Measurements from ENCODE around the gene FAAP20.

Gene FAAP20

GRCh38 chr1:2192031-2192995 is 2.3 kb downstream of the FAAP20 start:
- TF ChIP-seq CTCF (IDR thresholded peaks at IDR 0.05), result no peak

GRCh38 chr1:2190491-2190976 is 4.0 kb downstream of the FAAP20 start:
- no peak for TF ChIP-seq CTCF (IDR thresholded peaks at IDR 0.05)

DNA sequence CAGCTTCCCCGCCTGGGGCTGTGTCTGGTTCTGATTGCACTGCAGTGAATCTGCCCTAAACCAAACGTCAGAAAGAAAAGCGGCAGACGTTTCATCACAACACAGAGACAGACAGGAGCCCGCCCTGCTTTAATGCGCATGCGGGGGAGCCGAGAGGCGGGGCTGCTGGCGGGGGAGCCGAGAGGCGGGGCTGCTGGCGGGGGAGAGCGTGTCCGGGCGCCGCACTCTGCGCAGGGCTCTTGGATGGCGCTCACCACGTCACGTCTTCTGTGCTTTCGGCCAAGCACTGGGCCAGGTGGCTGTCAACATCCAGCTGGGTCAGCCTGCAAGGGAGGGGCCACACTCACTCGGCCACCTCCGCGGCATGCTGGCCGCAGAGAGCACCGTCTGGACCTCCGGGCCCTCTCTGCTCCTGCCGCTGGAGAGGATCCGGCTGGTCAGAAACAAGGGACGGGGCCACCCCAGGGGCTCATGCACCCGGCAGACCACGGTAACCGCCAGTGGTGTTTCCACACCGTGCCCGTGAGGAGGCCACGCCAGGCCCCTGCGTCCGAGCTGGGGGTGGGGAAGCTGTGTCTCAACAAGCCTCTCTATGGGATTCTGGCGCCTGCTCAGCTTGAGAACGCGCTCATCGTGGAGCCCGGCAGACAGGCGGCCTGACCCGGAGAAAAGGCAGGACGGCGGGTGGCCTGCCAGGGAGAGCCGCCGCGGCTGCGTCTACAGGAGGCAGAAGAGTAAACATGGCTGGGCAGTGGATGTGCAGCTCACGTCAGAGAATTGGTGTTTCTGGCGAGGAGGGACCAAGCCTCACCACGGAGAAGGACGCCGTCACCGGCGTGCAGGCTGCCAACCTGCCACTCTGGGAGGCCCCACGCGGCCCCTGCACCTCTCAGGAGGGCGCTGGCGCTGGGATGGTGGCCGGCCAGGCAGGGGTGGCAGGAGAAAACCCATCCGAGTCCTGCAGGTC is 4.8 kb downstream of the FAAP20 start:
- no peak for TF ChIP-seq CTCF (IDR thresholded peaks at IDR 0.05)

- no peak for TF ChIP-seq CTCF (IDR thresholded peaks at IDR 0.05)
Observed at GRCh38 chr1:2188336-2188735, 6.2 kb downstream of the FAAP20 start.

DNA sequence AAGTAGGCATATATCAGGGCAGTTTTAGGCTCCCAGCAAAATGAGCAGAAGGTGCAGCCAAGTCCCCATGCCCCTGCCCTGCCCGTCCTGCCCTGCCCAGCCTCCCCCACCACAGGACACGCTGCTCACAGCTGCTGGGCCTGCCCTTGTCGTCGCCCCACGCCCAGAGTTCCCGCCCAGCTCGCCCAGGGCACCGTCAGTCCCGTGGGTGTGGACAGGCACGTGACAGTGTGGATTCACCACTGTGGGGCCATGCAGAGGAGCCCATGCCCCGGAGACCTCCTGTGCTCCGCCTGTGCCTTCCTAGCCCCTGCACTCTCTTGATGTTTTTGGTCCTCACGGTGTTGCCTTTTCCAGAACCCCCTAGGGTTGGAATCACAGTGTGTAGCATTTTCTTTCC is 7.0 kb downstream of the FAAP20 start:
- no peak for TF ChIP-seq CTCF (IDR thresholded peaks at IDR 0.05)

GRCh38 chr1:2186901-2187300 is 7.7 kb downstream of the FAAP20 start:
- TF ChIP-seq CTCF (IDR thresholded peaks at IDR 0.05), result no peak

Measured in LNCAP (cell line).